GM21529 (cell line): ENCODE data around the gene MCM9.
"Not testable (repeated sequence)": the region's sequence is repeated elsewhere in the genome, so short reads cannot be mapped to it uniquely, and the experiment has no call there.

ENCODE experiments used
- ATAC-seq: cut with Tn5 transposase; IDR thresholded peaks from one replicate; pipeline ENCODE4 v1.9.1; 2021; ENCODE audit not compliant: unreplicated experiment

The MCM9 gene

DNA sequence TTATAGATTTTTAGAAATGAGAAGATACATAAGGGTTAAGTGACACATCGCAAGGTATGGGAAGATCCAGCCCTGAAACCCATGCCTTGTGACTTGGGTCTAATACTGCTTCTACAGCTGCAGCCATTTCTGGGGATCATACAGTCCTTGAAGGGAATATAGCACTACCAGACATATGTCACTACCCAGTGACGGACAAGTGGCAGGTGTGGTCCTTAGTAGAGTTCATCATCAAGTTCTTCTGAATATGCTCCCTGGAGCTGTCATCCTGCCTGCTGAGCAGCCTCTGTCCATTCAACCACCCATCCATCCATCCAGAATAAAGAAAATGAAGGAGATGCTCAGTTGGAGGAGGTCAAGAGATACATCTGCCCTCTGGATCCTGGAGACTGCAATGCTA lies 159.6 kb downstream of the MCM9 start:
- no peak for ATAC-seq

- ATAC-seq = no peak
Observed at GRCh38 chr6:118774581-118774980, 160.4 kb downstream of the MCM9 start.

- ATAC-seq = no peak
Observed at GRCh38 chr6:118772886-118773285, 162.1 kb downstream of the MCM9 start.

- no peak for ATAC-seq
Observed at GRCh38 chr6:118771253-118771652, 163.7 kb downstream of the MCM9 start.

DNA sequence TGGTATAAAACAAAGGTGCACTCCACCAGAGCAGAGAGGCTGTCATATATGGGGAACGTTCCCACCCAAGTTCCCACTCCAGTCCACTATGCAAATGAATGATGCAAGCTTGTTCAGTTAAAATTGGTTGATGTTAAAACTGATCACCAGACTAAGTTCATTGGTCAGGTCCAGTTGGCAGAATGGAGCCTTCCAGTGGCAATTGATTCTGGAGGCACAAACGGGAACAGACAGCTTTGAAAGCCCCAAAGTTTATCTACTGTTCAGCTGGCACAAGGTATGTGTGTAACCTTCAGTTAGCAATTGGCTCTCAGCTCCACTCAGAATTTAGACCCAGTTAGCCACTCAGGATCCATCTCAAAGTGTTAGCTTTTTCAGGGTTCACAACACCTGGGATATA lies 164.1 kb downstream of the MCM9 start:
- no peak for ATAC-seq

GRCh38 chr6:118770112-118770788 lies 164.7 kb downstream of the MCM9 start:
- ATAC-seq = no peak

- ATAC-seq = peak; percentile 68
Observed at GRCh38 chr6:118768904-118769325, 166.0 kb downstream of the MCM9 start.

- ATAC-seq = no peak
Observed at GRCh38 chr6:118768441-118768840, 166.5 kb downstream of the MCM9 start.

- not testable (repeated sequence) for ATAC-seq
Observed at GRCh38 chr6:118765316-118765715, 169.6 kb downstream of the MCM9 start.

DNA sequence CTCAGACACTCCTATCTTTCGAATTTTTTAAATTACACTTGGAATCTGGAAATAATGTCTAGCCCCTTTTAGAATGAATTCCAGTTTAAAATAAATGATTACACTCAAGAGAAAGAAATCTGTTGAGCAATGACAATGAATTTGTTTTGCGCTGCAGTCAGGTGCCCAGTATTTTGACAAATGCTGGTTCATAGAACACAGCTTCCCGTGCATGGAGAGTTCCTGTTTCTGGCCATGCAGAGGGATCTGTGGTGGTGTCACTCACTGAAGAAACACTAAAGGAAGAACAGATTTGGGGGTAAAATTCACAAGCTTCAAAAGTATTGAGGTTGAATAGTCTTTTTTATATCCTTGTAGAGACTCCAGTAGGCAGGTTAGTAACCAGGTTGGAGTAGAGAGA lies 170.2 kb downstream of the MCM9 start:
- ATAC-seq = no peak
